Ascending aorta (tissue), 2 donors: ENCODE data around the gene YIF1A. TPM values are rescaled to one million over a fixed set of nuclear protein-coding genes. Genes with fewer than 3 reads are reported as not detected.

Source experiments
- DNase-seq, 2 donors: peaks; one replicate each; pipeline ENCODE4 v3.0.0-alpha.2; 2019; ENCODE audit warnings: low spot score in 2 of 2
- H3K27ac ChIP-seq, 2 donors: fragments of 200-600 bp; sonication (generic); one replicate each; pipeline ENCODE4 v1.5.1; 2016 to 2017; ENCODE audit warnings: mild to moderate bottlenecking in 1 of 2
- H3K27me3 ChIP-seq: fragments of 200-600 bp; sonication (generic); one replicate; pipeline ENCODE4 v1.5.1; 2017
- H3K36me3 ChIP-seq, 2 donors: fragments of 200-600 bp; sonication (generic); one replicate each; pipeline ENCODE4 v1.5.1; 2016
- H3K4me1 ChIP-seq, 2 donors: fragments of 200-600 bp; sonication (generic); one replicate each; pipeline ENCODE4 v1.5.1; 2016 to 2017; ENCODE audit warnings: mild to moderate bottlenecking in 1 of 2
- H3K4me3 ChIP-seq, 2 donors: fragments of 200-600 bp; sonication (generic); one replicate each; pipeline ENCODE4 v1.5.1; 2016 to 2017; ENCODE audit warnings: mild to moderate bottlenecking in 1 of 2
- H3K9me3 ChIP-seq, 2 donors: fragments of 200-600 bp; sonication (generic); one replicate each; pipeline ENCODE4 v1.5.1; 2016
- CTCF ChIP-seq, 3 experiments: fragments of 200-600 bp in 2 of 3; fragments of 450-650 bp in 1 of 3; sonication (generic) in 2 of 3; IDR thresholded peaks; one replicate each; pipeline ENCODE4 v1.5.1; 2016 to 2019; ENCODE audit warnings: antibody characterized with exemption in 3 of 3, mild to moderate bottlenecking in 1 of 3, moderate library complexity in 1 of 3
- intact Hi-C: fragments of 100-400 bp; cut with DNase I; formaldehyde crosslinking; loops from one replicate; pipeline ENCODE4 v1.15.1; 2023
- total RNA-seq: library from RNA; depleted of rRNA; stranded (reverse); fragments of >200 nt; gene quantifications from one replicate; pipeline ENCODE4 v1.1.0, GENCODE V29; 2016

The YIF1A gene
- total RNA-seq, 1 donor from 2014 or later = 161 TPM

- no peak within 1 kb of the TSS for H3K27ac ChIP-seq
- no peaks in the 10 kb centered on the region for H3K9me3 ChIP-seq
- H3K4me1 ChIP-seq = peaks cover 8 to 22% of the 10 kb centered on the region in 2 donors
- peak within 1 kb of the TSS; percentile 27 to 67 for H3K4me3 ChIP-seq
- intact Hi-C loops = no loop called here
- TF ChIP-seq CTCF (IDR thresholded peaks at IDR 0.05) = no peak
- no peaks in the 10 kb centered on the region for H3K36me3 ChIP-seq
- H3K27me3 ChIP-seq = peaks cover 8% of the 10 kb centered on the region
- peak in 1 of 2 donors; percentile 61 for DNase-seq
Observed at GRCh38 chr11:66291706-66292542, 3.0 kb upstream of the YIF1A start, which contains the start of gene TMEM151A. TSS of gene TMEM151A (plus strand) at chr11:66291894. CDS start at chr11:66292014, 120 bp downstream.

GRCh38 chr11:66291303-66291705, 2.4 kb upstream of the YIF1A start:
- H3K36me3 ChIP-seq = no peaks in the 10 kb centered on the region
- H3K27me3 ChIP-seq = peaks cover 8% of the 10 kb centered on the region
- TF ChIP-seq CTCF (IDR thresholded peaks at IDR 0.05) = no peak
- H3K27ac ChIP-seq = no peak overlapping the region
- H3K9me3 ChIP-seq = no peaks in the 10 kb centered on the region
- intact Hi-C loops = no loop called here
- peak in 1 of 2 donors; percentile 65 for DNase-seq
- H3K4me3 ChIP-seq = peak overlapping the region; percentile 27 to 67
- peaks cover 8 to 22% of the 10 kb centered on the region in 2 donors for H3K4me1 ChIP-seq

GRCh38 chr11:66290330-66290621, 1.3 kb upstream of the YIF1A start:
- Histone ChIP-seq H3K4me3 (no peak overlapping the region), H3K4me1 (peaks cover 8 to 22% of the 10 kb centered on the region in 2 donors), H3K36me3 (peaks cover 0 to 4% of the 10 kb centered on the region in 2 donors), H3K27ac (no peak overlapping the region), H3K27me3 (peaks cover 8% of the 10 kb centered on the region), H3K9me3 (no peaks in the 10 kb centered on the region)
- DNase-seq = no peak
- intact Hi-C loops = no loop called here
- TF ChIP-seq CTCF (IDR thresholded peaks at IDR 0.05) = no peak

- peak overlapping the region; percentile 72 to 74 for H3K4me3 ChIP-seq
- peaks cover 0 to 9% of the 10 kb centered on the region in 2 donors for H3K36me3 ChIP-seq
- H3K27me3 ChIP-seq = peaks cover 8% of the 10 kb centered on the region
- intact Hi-C loops = loop anchor here (1.0 to 2.0 kb wide), 3 partner anchors 21 to 131 kb away; partner anchors contain the start of genes NPAS4 and RAB1B
- no peaks in the 10 kb centered on the region for H3K9me3 ChIP-seq
- peak in 1 of 2 donors; percentile 85 for DNase-seq
- H3K4me1 ChIP-seq = peaks cover 8 to 22% of the 10 kb centered on the region in 2 donors
- H3K27ac ChIP-seq = peak overlapping the region; percentile 93 to 94
- TF ChIP-seq CTCF (IDR thresholded peaks at IDR 0.05) = no peak
Observed at GRCh38 chr11:66289548-66290329, 796 bp upstream of the YIF1A start.

- peak overlapping the region; percentile 94 for H3K27ac ChIP-seq
- TF ChIP-seq CTCF (IDR thresholded peaks at IDR 0.05) = no peak
- peaks cover 8% of the 10 kb centered on the region for H3K27me3 ChIP-seq
- no peak for DNase-seq
- intact Hi-C loops = loop anchor here (2.0 kb wide), 1 partner anchor 133 kb away; the partner anchor contains the start of gene NPAS4
- peak overlapping the region; percentile 72 to 74 for H3K4me3 ChIP-seq
- no peaks in the 10 kb centered on the region for H3K9me3 ChIP-seq
- peaks cover 0 to 17% of the 10 kb centered on the region in 2 donors for H3K36me3 ChIP-seq
- H3K4me1 ChIP-seq = peaks cover 8 to 22% of the 10 kb centered on the region in 2 donors
Observed at GRCh38 chr11:66287889-66288670, 863 bp downstream of the YIF1A start.
